Uterus (tissue), 4 donors: Measurements from ENCODE around the gene APOC4. TPM values are rescaled to one million over a fixed set of nuclear protein-coding genes. Genes with fewer than 3 reads are reported as not detected.

ENCODE experiments used
- DNase-seq, 2 donors: peaks; one replicate each; pipeline ENCODE4 v3.0.0-alpha.2; 2019 to 2020
- H3K27ac ChIP-seq, 2 donors: fragments of 200-600 bp; sonication (generic); 1 replicate in 1 of 2; 2 replicates in 1 of 2; pipeline ENCODE4 v1.5.1; 2016 to 2018
- H3K27me3 ChIP-seq, 2 donors: fragments of 200-600 bp; sonication (generic); one replicate each; pipeline ENCODE4 v1.5.1; 2018 to 2019; ENCODE audit warnings: control low read depth in 1 of 2
- H3K36me3 ChIP-seq, 2 donors: fragments of 200-600 bp; sonication (generic); one replicate each; pipeline ENCODE4 v1.5.1; 2019; ENCODE audit warnings: control low read depth in 1 of 2
- H3K4me1 ChIP-seq, 2 donors: fragments of 200-600 bp; sonication (generic); one replicate each; pipeline ENCODE4 v1.5.1; 2018 to 2019; ENCODE audit warnings: control low read depth in 1 of 2
- H3K4me3 ChIP-seq, 2 donors: fragments of 200-600 bp; sonication (generic); 1 replicate in 1 of 2; 2 replicates in 1 of 2; pipeline ENCODE4 v1.5.1; 2018 to 2019; ENCODE audit warnings: mild to moderate bottlenecking in 1 of 2
- H3K9me3 ChIP-seq, 2 donors: fragments of 200-600 bp; sonication (generic); one replicate each; pipeline ENCODE4 v1.5.1; 2019; ENCODE audit warnings: control low read depth in 1 of 2
- CTCF ChIP-seq, 4 experiments: fragments of 200-600 bp in 2 of 4; fragments of 450-650 bp in 2 of 4; sonication (generic) in 2 of 4; IDR thresholded peaks; one replicate each; pipeline ENCODE4 v1.5.1; 2016 to 2019; ENCODE audit warnings: antibody characterized with exemption in 4 of 4, mild to moderate bottlenecking in 2 of 4, moderate library complexity in 1 of 4
- POLR2A ChIP-seq, 2 donors: fragments of 450-650 bp; IDR thresholded peaks; one replicate each; pipeline ENCODE4 v1.6.1; 2016; ENCODE audit warnings: antibody characterized with exemption in 2 of 2, mild to moderate bottlenecking in 1 of 2, moderate library complexity in 1 of 2
- intact Hi-C: fragments of 100-400 bp; cut with DNase I; formaldehyde crosslinking; loops from one replicate; pipeline ENCODE4 v1.15.1; 2023; ENCODE audit warnings: low total_unique reads
- total RNA-seq, 4 donors: library from RNA; depleted of rRNA in 3 of 4; stranded (reverse); fragments of >200 nt in 3 of 4; gene quantifications; one replicate each; pipeline versions ENCODE4 v1.1.0 to v1.2.4, GENCODE V29; 2014 to 2023
- donor health status: DM: yes; HTN: yes; CAD: no.

Gene APOC4
- total RNA-seq, 4 donors from 2014 or later = not detected

GRCh38 chr19:44949550-44949949, 7.5 kb downstream of the APOC4 start:
- Histone ChIP-seq H3K27ac (no peak overlapping the region), H3K36me3 (no peaks in the 10 kb centered on the region), H3K9me3 (no peaks in the 10 kb centered on the region), H3K4me3 (no peak overlapping the region), H3K27me3 (no peaks in the 10 kb centered on the region), H3K4me1 (peaks cover 0 to 10% of the 10 kb centered on the region in 2 donors)
- no peak for DNase-seq
- intact Hi-C loops = no loop called here
- TF ChIP-seq POLR2A (IDR thresholded peaks at IDR 0.05) (no peak), CTCF (IDR thresholded peaks at IDR 0.05) (no peak)

- intact Hi-C loops = loop anchor here (5.0 kb wide), 1 partner anchor 44 kb away; the partner anchor contains the start of gene APOE
Observed at GRCh38 chr19:44951179-44952159, 9.4 kb downstream of the APOC4 start.

GRCh38 chr19:44954278-44954648, 12.2 kb downstream of the APOC4 start:
- no peak for DNase-seq
- Histone ChIP-seq H3K27me3 (no peaks in the 10 kb centered on the region), H3K27ac (peak overlapping the region; percentile 90 to 95), H3K4me1 (peaks cover 14 to 15% of the 10 kb centered on the region in 2 donors), H3K4me3 (peak overlapping the region; percentile 84 to 99), H3K36me3 (no peaks in the 10 kb centered on the region), H3K9me3 (no peaks in the 10 kb centered on the region)
- intact Hi-C loops = loop anchor here (5.0 kb wide), 1 partner anchor 47 kb away; the partner anchor contains the start of gene APOE
- no peak for TF ChIP-seq POLR2A (IDR thresholded peaks at IDR 0.05)
- no peak for TF ChIP-seq CTCF (IDR thresholded peaks at IDR 0.05)

More at GRCh38 chr19:44951179-44952159, 9.4 kb downstream of the APOC4 start:
- Histone ChIP-seq H3K4me1 (peaks cover 9 to 14% of the 10 kb centered on the region in 2 donors), H3K4me3 (no peak overlapping the region), H3K27ac (peak overlapping the region in 1 of 2 donors; percentile 15), H3K36me3 (no peaks in the 10 kb centered on the region), H3K9me3 (no peaks in the 10 kb centered on the region), H3K27me3 (no peaks in the 10 kb centered on the region)
- no peak for TF ChIP-seq POLR2A (IDR thresholded peaks at IDR 0.05)
- peak; percentile 69 to 85 (median 78) for TF ChIP-seq CTCF (IDR thresholded peaks at IDR 0.05)
- DNase-seq = peak; percentile 33 to 74

GRCh38 chr19:44954649-44955504, 12.8 kb downstream of the APOC4 start, which contains the start of gene CLPTM1:
Gene CLPTM1 (plus strand): TSS chr19:44955380. CDS start chr19:44955396, 16 bp downstream.
- H3K36me3 ChIP-seq = no peaks in the 10 kb centered on the region
- peak within 1 kb of the TSS; percentile 90 to 95 for H3K27ac ChIP-seq
- TF ChIP-seq POLR2A (IDR thresholded peaks at IDR 0.05) (peak; percentile 53 to 78), CTCF (IDR thresholded peaks at IDR 0.05) (peak in 2 of 4 experiments; percentile 31 to 44)
- intact Hi-C loops = loop anchor here (5.0 kb wide), 1 partner anchor 48 kb away; the partner anchor contains the start of gene APOE
- H3K4me3 ChIP-seq = peak within 1 kb of the TSS; percentile 84 to 99
- DNase-seq = peak; percentile 95 to 96
- H3K4me1 ChIP-seq = peaks cover 14 to 15% of the 10 kb centered on the region in 2 donors
- no peaks in the 10 kb centered on the region for H3K9me3 ChIP-seq
- H3K27me3 ChIP-seq = no peaks in the 10 kb centered on the region
